Measurements from ENCODE around the gene MS4A13.

DNA sequence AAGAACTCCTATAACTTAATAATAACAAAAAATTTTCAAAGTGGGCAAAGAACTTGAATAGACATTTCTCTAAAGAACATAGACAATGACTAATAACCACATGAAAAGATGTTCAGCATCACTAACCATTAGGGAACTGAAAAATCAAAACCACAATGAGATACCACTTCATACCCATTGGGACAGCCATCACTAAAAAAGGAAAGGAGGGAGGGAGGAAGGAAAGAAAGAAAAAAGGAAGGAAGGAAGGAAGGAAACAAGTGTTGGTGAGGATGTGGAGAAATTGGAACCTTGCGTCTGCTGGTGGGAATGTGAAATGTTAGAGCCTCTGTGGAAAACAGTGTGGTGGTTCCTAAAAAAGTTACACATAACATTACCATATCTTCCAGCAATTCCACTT is 55.8 kb downstream of the MS4A13 start:
- no peak for TF ChIP-seq EZH2 (IDR thresholded peaks at IDR 0.05; ENCODE audit: borderline replicate concordance, low read length)
- no peak for TF ChIP-seq CTCF (conservative IDR thresholded peaks at IDR 0.05 in 1 of 2, IDR thresholded peaks at IDR 0.05 in 1 of 2; ENCODE audit: extremely low read depth in 1 of 2, insufficient read depth in 1 of 2, low read depth in 1 of 2, low read length in 2 of 2)
